ENCODE data around the gene LINGO1. TPM values are rescaled to one million over a fixed set of nuclear protein-coding genes. Genes with fewer than 3 reads are reported as not detected.

Gene LINGO1
- total and polyA plus RNA-seq, 2 donors (not counting 1 experiment from before 2014, with no cell fraction given): 0.05 TPM; not detected in 1

GRCh38 chr15:77620297-77620696 is 12.4 kb downstream of the LINGO1 start:
- Histone ChIP-seq H2AFZ (ENCODE audit: low read length) (no peak overlapping the region), H3K27ac (ENCODE audit: insufficient read depth, low read length) (no peak overlapping the region), H3K4me1 (ENCODE audit: control insufficient read depth, extremely low read depth, insufficient read depth, low read length) (no peaks in the 10 kb centered on the region), H4K20me1 (ENCODE audit: control insufficient read depth, extremely low read depth, insufficient read depth, low read length) (no peaks in the 10 kb centered on the region), H3K4me3 (replicated peaks in 1 of 4; ENCODE audit: control extremely low read depth in 1 of 4, insufficient read depth in 1 of 4, low read depth in 3 of 4, low read length in 4 of 4) (no peak overlapping the region), H3K4me2 (ENCODE audit: extremely low read depth, insufficient read depth, low read length) (no peak overlapping the region), H3K9ac (ENCODE audit: insufficient read depth, low read length) (no peak overlapping the region), H3K9me3 (ENCODE audit: control insufficient read depth, insufficient read depth, low read depth, low read length) (no peaks in the 10 kb centered on the region), H3K79me2 (ENCODE audit: control insufficient read depth, insufficient read depth, low read length) (no peaks in the 10 kb centered on the region), H3K27me3 (ENCODE audit: control insufficient read depth, insufficient read depth, low read length) (peaks cover 3% of the 10 kb centered on the region), H3K36me3 (ENCODE audit: control insufficient read depth, insufficient read depth, low read length) (no peaks in the 10 kb centered on the region)
- TF ChIP-seq EZH2 (IDR thresholded peaks at IDR 0.05; ENCODE audit: low read length, missing control alignments): no peak
- no peak for TF ChIP-seq CTCF (conservative IDR thresholded peaks at IDR 0.05 in 1 of 2, IDR thresholded peaks at IDR 0.05 in 1 of 2; ENCODE audit: low read depth in 1 of 2, low read length in 2 of 2)
- DNase-seq (ENCODE audit: low read depth in 2 of 2): no peak

GRCh38 chr15:77619883-77620282 is 12.8 kb downstream of the LINGO1 start:
- Histone ChIP-seq H3K27me3 (ENCODE audit: control insufficient read depth, insufficient read depth, low read length) (peaks cover 3% of the 10 kb centered on the region), H3K36me3 (ENCODE audit: control insufficient read depth, insufficient read depth, low read length) (no peaks in the 10 kb centered on the region), H3K27ac (ENCODE audit: insufficient read depth, low read length) (no peak overlapping the region), H3K9ac (ENCODE audit: insufficient read depth, low read length) (no peak overlapping the region), H2AFZ (ENCODE audit: low read length) (no peak overlapping the region), H3K4me3 (replicated peaks in 1 of 4; ENCODE audit: control extremely low read depth in 1 of 4, insufficient read depth in 1 of 4, low read depth in 3 of 4, low read length in 4 of 4) (no peak overlapping the region), H3K9me3 (ENCODE audit: control insufficient read depth, insufficient read depth, low read depth, low read length) (no peaks in the 10 kb centered on the region), H3K79me2 (ENCODE audit: control insufficient read depth, insufficient read depth, low read length) (no peaks in the 10 kb centered on the region), H4K20me1 (ENCODE audit: control insufficient read depth, extremely low read depth, insufficient read depth, low read length) (no peaks in the 10 kb centered on the region), H3K4me1 (ENCODE audit: control insufficient read depth, extremely low read depth, insufficient read depth, low read length) (no peaks in the 10 kb centered on the region), H3K4me2 (ENCODE audit: extremely low read depth, insufficient read depth, low read length) (no peak overlapping the region)
- DNase-seq (ENCODE audit: low read depth in 2 of 2): no peak
- no peak for TF ChIP-seq CTCF (conservative IDR thresholded peaks at IDR 0.05 in 1 of 2, IDR thresholded peaks at IDR 0.05 in 1 of 2; ENCODE audit: low read depth in 1 of 2, low read length in 2 of 2)
- TF ChIP-seq EZH2 (IDR thresholded peaks at IDR 0.05; ENCODE audit: low read length, missing control alignments): no peak

GRCh38 chr15:77617476-77618230 is 15.1 kb downstream of the LINGO1 start:
- Histone ChIP-seq H4K20me1 (ENCODE audit: control insufficient read depth, extremely low read depth, insufficient read depth, low read length) (no peaks in the 10 kb centered on the region), H3K4me2 (ENCODE audit: extremely low read depth, insufficient read depth, low read length) (no peak overlapping the region), H3K9me3 (ENCODE audit: control insufficient read depth, insufficient read depth, low read depth, low read length) (no peaks in the 10 kb centered on the region), H2AFZ (ENCODE audit: low read length) (no peak overlapping the region), H3K36me3 (ENCODE audit: control insufficient read depth, insufficient read depth, low read length) (no peaks in the 10 kb centered on the region), H3K4me1 (ENCODE audit: control insufficient read depth, extremely low read depth, insufficient read depth, low read length) (no peaks in the 10 kb centered on the region), H3K27ac (ENCODE audit: insufficient read depth, low read length) (no peak overlapping the region), H3K4me3 (replicated peaks in 1 of 4; ENCODE audit: control extremely low read depth in 1 of 4, insufficient read depth in 1 of 4, low read depth in 3 of 4, low read length in 4 of 4) (no peak overlapping the region), H3K9ac (ENCODE audit: insufficient read depth, low read length) (no peak overlapping the region), H3K27me3 (ENCODE audit: control insufficient read depth, insufficient read depth, low read length) (peaks cover 3% of the 10 kb centered on the region), H3K79me2 (ENCODE audit: control insufficient read depth, insufficient read depth, low read length) (no peaks in the 10 kb centered on the region)
- no peak for TF ChIP-seq EZH2 (IDR thresholded peaks at IDR 0.05; ENCODE audit: low read length, missing control alignments)
- TF ChIP-seq CTCF (conservative IDR thresholded peaks at IDR 0.05 in 1 of 2, IDR thresholded peaks at IDR 0.05 in 1 of 2; ENCODE audit: low read depth in 1 of 2, low read length in 2 of 2): peak in 1 of 2 donors; percentile 33
- DNase-seq (ENCODE audit: low read depth in 2 of 2): no peak

Data from fibroblast of lung (primary cell).